ENCODE data around the gene PRR22. TPM values are rescaled to one million over a fixed set of nuclear protein-coding genes. Genes with fewer than 3 reads are reported as not detected.

The PRR22 gene
- polyA plus RNA-seq, 1 donor from 2014 or later, result 0.97 TPM

- Histone ChIP-seq H3K79me2 (replicated peaks; ENCODE audit: insufficient read depth, low read length) (no peaks in the 10 kb centered on the region), H3K36me3 (ENCODE audit: insufficient read depth, low read length) (no peaks in the 10 kb centered on the region), H3K9ac (ENCODE audit: low read length) (no peak overlapping the region), H2AFZ (ENCODE audit: low read depth, low read length) (no peak overlapping the region), H3K4me2 (ENCODE audit: low read length) (no peak overlapping the region), H3K4me3 (ENCODE audit: low read length) (no peak overlapping the region), H3F3A (ENCODE audit: insufficient read depth, low read length, poor library complexity, severe bottlenecking) (no peaks in the 10 kb centered on the region), H3K27me3 (ENCODE audit: insufficient read depth, low read depth, low read length) (peaks cover 31% of the 10 kb centered on the region), H3K9me3 (ENCODE audit: low read length) (no peaks in the 10 kb centered on the region), H3K27ac (ENCODE audit: low read length) (no peak overlapping the region), H4K20me1 (ENCODE audit: insufficient read depth) (no peaks in the 10 kb centered on the region), H3K9me2 (ENCODE audit: insufficient read depth, low read length) (no peaks in the 10 kb centered on the region)
- no peak for TF ChIP-seq REST (IDR thresholded peaks at IDR 0.05; ENCODE audit: borderline replicate concordance)
- TF ChIP-seq POLR2AphosphoS5 (IDR thresholded peaks at IDR 0.05), result no peak
- no peak for TF ChIP-seq TAF1 (IDR thresholded peaks at IDR 0.05; ENCODE audit: low read depth)
- no peak for TF ChIP-seq EP300 (conservative IDR thresholded peaks at IDR 0.05; ENCODE audit: poor library complexity, severe bottlenecking)
- no peak for TF ChIP-seq CTCF (IDR thresholded peaks at IDR 0.05; ENCODE audit: poor library complexity, severe bottlenecking)
- TF ChIP-seq RAD21 (conservative IDR thresholded peaks at IDR 0.05), result no peak
- no peak for TF ChIP-seq EZH2 (IDR thresholded peaks at IDR 0.05; ENCODE audit: borderline replicate concordance, insufficient read depth, low read length, poor library complexity, severe bottlenecking)
- TF ChIP-seq MXI1 (conservative IDR thresholded peaks at IDR 0.05; ENCODE audit: poor library complexity, severe bottlenecking), result no peak
- no peak for TF ChIP-seq SMC3 (conservative IDR thresholded peaks at IDR 0.05; ENCODE audit: poor library complexity)
These were observed 23.7 kb upstream of the PRR22 start for GRCh38 chr19:5808120-5808816.

GRCh38 chr19:5806905-5807304 is 22.4 kb upstream of the PRR22 start:
- peaks cover 32% of the 10 kb centered on the region for H3K27me3 ChIP-seq (ENCODE audit: insufficient read depth, low read depth, low read length)
- no peak overlapping the region for H2AFZ ChIP-seq (ENCODE audit: low read depth, low read length)

More at GRCh38 chr19:5806905-5807304, 22.4 kb upstream of the PRR22 start:
- no peaks in the 10 kb centered on the region for H3K79me2 ChIP-seq (replicated peaks; ENCODE audit: insufficient read depth, low read length)
- no peaks in the 10 kb centered on the region for H3K9me3 ChIP-seq (ENCODE audit: low read length)
- H3K4me3 ChIP-seq (ENCODE audit: low read length), result no peak overlapping the region
- no peaks in the 10 kb centered on the region for H3F3A ChIP-seq (ENCODE audit: insufficient read depth, low read length, poor library complexity, severe bottlenecking)
- no peak for TF ChIP-seq EZH2 (IDR thresholded peaks at IDR 0.05; ENCODE audit: borderline replicate concordance, insufficient read depth, low read length, poor library complexity, severe bottlenecking)
- no peak for TF ChIP-seq REST (IDR thresholded peaks at IDR 0.05; ENCODE audit: borderline replicate concordance)
- no peak for TF ChIP-seq CTCF (IDR thresholded peaks at IDR 0.05; ENCODE audit: poor library complexity, severe bottlenecking)
- TF ChIP-seq RAD21 (conservative IDR thresholded peaks at IDR 0.05), result no peak
- TF ChIP-seq POLR2AphosphoS5 (IDR thresholded peaks at IDR 0.05), result no peak
- TF ChIP-seq EP300 (conservative IDR thresholded peaks at IDR 0.05; ENCODE audit: poor library complexity, severe bottlenecking), result no peak
- TF ChIP-seq SMC3 (conservative IDR thresholded peaks at IDR 0.05; ENCODE audit: poor library complexity), result no peak
- no peak for TF ChIP-seq TAF1 (IDR thresholded peaks at IDR 0.05; ENCODE audit: low read depth)
- no peak for TF ChIP-seq MXI1 (conservative IDR thresholded peaks at IDR 0.05; ENCODE audit: poor library complexity, severe bottlenecking)
- no peaks in the 10 kb centered on the region for H3K9me2 ChIP-seq (ENCODE audit: insufficient read depth, low read length)
- no peak overlapping the region for H3K27ac ChIP-seq (ENCODE audit: low read length)
- no peaks in the 10 kb centered on the region for H4K20me1 ChIP-seq (ENCODE audit: insufficient read depth)
- no peak overlapping the region for H3K9ac ChIP-seq (ENCODE audit: low read length)
- no peak overlapping the region for H3K4me2 ChIP-seq (ENCODE audit: low read length)
- no peaks in the 10 kb centered on the region for H3K36me3 ChIP-seq (ENCODE audit: insufficient read depth, low read length)

All from neural cell (in vitro differentiated cells).